WTC11 (cell line): ENCODE data around the gene MRPS9. TPM values are rescaled to one million over a fixed set of nuclear protein-coding genes. Genes with fewer than 3 reads are reported as not detected.

Experiments used
- ATAC-seq: fragments of 200-7000 bp; cut with Tn5 transposase; 2 replicates; pipeline ENCODE4 v1.10.0; 2021; ENCODE audit warnings: mild to moderate bottlenecking, moderate library complexity
- CTCF ChIA-PET: fragments of 300-600 bp; sonication (Branson Sonifier 250); formaldehyde crosslinking; loops from one replicate; lab custom pipeline; 2021; ENCODE audit warnings: antibody characterized with exemption; lab: Charles Lee
- POLR2A ChIA-PET: fragments of 350-600 bp; sonication (Branson Sonifier 250); formaldehyde crosslinking; loops from one replicate; lab custom pipeline; 2021; ENCODE audit warnings: antibody characterized with exemption; lab: Charles Lee
- DNase-seq: peaks from one replicate; pipeline ENCODE4 v3.0.0; 2021; ENCODE audit warnings: low spot score
- H3K27ac Mint-ChIP-seq: 2 replicates; pipeline ENCODE4 v1.8.0; 2021; ENCODE audit warnings: mixed read lengths
- H3K27me3 Mint-ChIP-seq: 2 replicates; pipeline ENCODE4 v1.8.0; 2021; ENCODE audit warnings: low read depth, mild to moderate bottlenecking, moderate library complexity, mixed read lengths
- H3K36me3 Mint-ChIP-seq: 2 replicates; pipeline ENCODE4 v1.8.0; 2021; ENCODE audit warnings: mixed read lengths
- H3K4me1 Mint-ChIP-seq: 2 replicates; pipeline ENCODE4 v1.8.0; 2022; ENCODE audit warnings: mixed read lengths
- H3K4me3 Mint-ChIP-seq: 2 replicates; pipeline ENCODE4 v1.8.0; 2021; ENCODE audit warnings: mild to moderate bottlenecking, moderate library complexity, mixed read lengths
- H3K9me3 Mint-ChIP-seq: 2 replicates; pipeline ENCODE4 v1.8.0; 2021; ENCODE audit warnings: mixed read lengths
- ATF1 ChIP-seq: sonication (generic); formaldehyde crosslinking; IDR thresholded peaks from 2 replicates; pipeline ENCODE4 v1.8.1; 2023; ENCODE audit warnings: mild to moderate bottlenecking, moderate library complexity, missing genetic modification reagents
- FOXJ3 ChIP-seq: sonication (generic); formaldehyde crosslinking; IDR thresholded peaks from 2 replicates; pipeline ENCODE4 v1.9.0; 2021; ENCODE audit warnings: missing genetic modification reagents, mild to moderate bottlenecking, borderline replicate concordance
- IRF2 ChIP-seq: sonication (generic); formaldehyde crosslinking; IDR thresholded peaks from 2 replicates; pipeline ENCODE4 v1.8.0; 2022; ENCODE audit warnings: low read depth, missing genetic modification reagents, borderline replicate concordance
- NFYB ChIP-seq: sonication (generic); formaldehyde crosslinking; conservative IDR thresholded peaks from 2 replicates; pipeline ENCODE4 v1.8.0; 2022; ENCODE audit warnings: low read depth, missing genetic modification reagents
- NR2C2 ChIP-seq: sonication (generic); formaldehyde crosslinking; IDR thresholded peaks from 2 replicates; pipeline ENCODE4 v1.8.0; 2022; ENCODE audit warnings: mild to moderate bottlenecking, missing genetic modification reagents
- PRRX2 ChIP-seq: fragments of 250-450 bp; sonication (Bioruptor Pico); IDR thresholded peaks from 2 replicates; pipeline ENCODE4 v1.8.0; 2021; ENCODE audit warnings: mild to moderate bottlenecking
- TEAD1 ChIP-seq: sonication (generic); formaldehyde crosslinking; IDR thresholded peaks from 2 replicates; pipeline ENCODE4 v1.8.0; 2022; ENCODE audit warnings: mild to moderate bottlenecking, missing genetic modification reagents
- ZNF121 ChIP-seq: sonication (generic); formaldehyde crosslinking; IDR thresholded peaks from 2 replicates; pipeline ENCODE4 v1.8.0; 2023; ENCODE audit warnings: missing genetic modification reagents
- ZNF138 ChIP-seq: sonication (generic); formaldehyde crosslinking; conservative IDR thresholded peaks from 2 replicates; pipeline ENCODE4 v1.8.1; 2022; ENCODE audit warnings: mild to moderate bottlenecking, moderate library complexity, missing genetic modification reagents
- ZNF317 ChIP-seq: sonication (generic); formaldehyde crosslinking; IDR thresholded peaks from 2 replicates; pipeline ENCODE4 v1.8.1; 2023; ENCODE audit warnings: low read depth, mild to moderate bottlenecking, moderate library complexity, missing genetic modification reagents, borderline replicate concordance
- total RNA-seq: library from RNA; stranded (reverse); gene quantifications from 3 replicates; pipeline ENCODE4 v1.2.3, GENCODE V29; 2021
- TF ChIP-seq, protein P1 (sequence below): sonication (generic); formaldehyde crosslinking; IDR thresholded peaks from 2 replicates; pipeline ENCODE4 v1.8.0; 2022; ENCODE audit warnings: missing genetic modification reagents
- TF ChIP-seq, protein P2 (sequence below): sonication (generic); formaldehyde crosslinking; IDR thresholded peaks from 2 replicates; pipeline ENCODE4 v1.8.0; 2022; ENCODE audit warnings: mild to moderate bottlenecking, missing genetic modification reagents
- TF ChIP-seq, protein P3 (sequence below): sonication (generic); formaldehyde crosslinking; IDR thresholded peaks from 2 replicates; pipeline ENCODE4 v1.8.0; 2022; ENCODE audit warnings: mild to moderate bottlenecking, missing genetic modification reagents
- TF ChIP-seq, protein P4 (sequence below): sonication (generic); formaldehyde crosslinking; IDR thresholded peaks from 2 replicates; pipeline ENCODE4 v1.8.1; 2023; ENCODE audit warnings: mild to moderate bottlenecking, missing genetic modification reagents
- TF ChIP-seq, protein P5 (sequence below): sonication (generic); formaldehyde crosslinking; IDR thresholded peaks from 2 replicates; pipeline ENCODE4 v1.8.1; 2023; ENCODE audit warnings: mild to moderate bottlenecking, missing genetic modification reagents, borderline replicate concordance
- TF ChIP-seq, protein P6 (sequence below): sonication (generic); formaldehyde crosslinking; IDR thresholded peaks from 2 replicates; pipeline ENCODE4 v1.8.1; 2023; ENCODE audit warnings: mild to moderate bottlenecking, moderate library complexity, missing genetic modification reagents
- TF ChIP-seq, protein P7 (sequence below): fragments of 250-450 bp; sonication (Bioruptor Pico); IDR thresholded peaks from 2 replicates; pipeline ENCODE4 v1.9.0; 2021; ENCODE audit warnings: mild to moderate bottlenecking

The MRPS9 gene
- total RNA-seq, 1 experiment from 2014 or later, result 75.3 TPM

DNA sequence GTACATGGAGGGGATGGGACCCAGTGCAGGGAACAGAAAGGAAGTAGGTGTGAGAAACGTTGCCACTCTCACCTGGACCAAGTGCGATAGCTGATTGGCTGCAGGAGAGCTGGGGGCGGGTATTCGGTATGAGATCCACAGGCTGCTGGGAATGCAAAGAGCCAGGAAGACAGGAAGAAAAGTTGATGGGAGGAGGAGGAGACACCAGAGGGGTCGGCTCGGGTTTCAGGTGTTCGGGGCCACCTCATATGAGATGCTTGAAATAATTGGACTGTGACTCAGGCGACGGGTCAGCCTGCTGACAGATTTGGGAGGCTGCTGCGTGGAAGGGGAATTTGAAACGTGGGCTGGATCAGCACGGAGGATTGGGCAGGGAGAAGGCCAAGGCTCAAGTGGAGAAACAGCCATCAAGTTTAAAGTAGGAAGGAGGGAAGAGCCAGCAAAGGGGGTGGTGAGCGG is 65.1 kb downstream of the MRPS9 start (continued):
- TF ChIP-seq, protein P1, sequence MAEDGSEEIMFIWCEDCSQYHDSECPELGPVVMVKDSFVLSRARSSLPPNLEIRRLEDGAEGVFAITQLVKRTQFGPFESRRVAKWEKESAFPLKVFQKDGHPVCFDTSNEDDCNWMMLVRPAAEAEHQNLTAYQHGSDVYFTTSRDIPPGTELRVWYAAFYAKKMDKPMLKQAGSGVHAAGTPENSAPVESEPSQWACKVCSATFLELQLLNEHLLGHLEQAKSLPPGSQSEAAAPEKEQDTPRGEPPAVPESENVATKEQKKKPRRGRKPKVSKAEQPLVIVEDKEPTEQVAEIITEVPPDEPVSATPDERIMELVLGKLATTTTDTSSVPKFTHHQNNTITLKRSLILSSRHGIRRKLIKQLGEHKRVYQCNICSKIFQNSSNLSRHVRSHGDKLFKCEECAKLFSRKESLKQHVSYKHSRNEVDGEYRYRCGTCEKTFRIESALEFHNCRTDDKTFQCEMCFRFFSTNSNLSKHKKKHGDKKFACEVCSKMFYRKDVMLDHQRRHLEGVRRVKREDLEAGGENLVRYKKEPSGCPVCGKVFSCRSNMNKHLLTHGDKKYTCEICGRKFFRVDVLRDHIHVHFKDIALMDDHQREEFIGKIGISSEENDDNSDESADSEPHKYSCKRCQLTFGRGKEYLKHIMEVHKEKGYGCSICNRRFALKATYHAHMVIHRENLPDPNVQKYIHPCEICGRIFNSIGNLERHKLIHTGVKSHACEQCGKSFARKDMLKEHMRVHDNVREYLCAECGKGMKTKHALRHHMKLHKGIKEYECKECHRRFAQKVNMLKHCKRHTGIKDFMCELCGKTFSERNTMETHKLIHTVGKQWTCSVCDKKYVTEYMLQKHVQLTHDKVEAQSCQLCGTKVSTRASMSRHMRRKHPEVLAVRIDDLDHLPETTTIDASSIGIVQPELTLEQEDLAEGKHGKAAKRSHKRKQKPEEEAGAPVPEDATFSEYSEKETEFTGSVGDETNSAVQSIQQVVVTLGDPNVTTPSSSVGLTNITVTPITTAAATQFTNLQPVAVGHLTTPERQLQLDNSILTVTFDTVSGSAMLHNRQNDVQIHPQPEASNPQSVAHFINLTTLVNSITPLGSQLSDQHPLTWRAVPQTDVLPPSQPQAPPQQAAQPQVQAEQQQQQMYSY (CRISPR knock-in tag), result peak; percentile 86
- peak; percentile 43 for TF ChIP-seq NFYB
- TF ChIP-seq ZNF317 (CRISPR knock-in tag), result no peak
- TF ChIP-seq, protein P2, sequence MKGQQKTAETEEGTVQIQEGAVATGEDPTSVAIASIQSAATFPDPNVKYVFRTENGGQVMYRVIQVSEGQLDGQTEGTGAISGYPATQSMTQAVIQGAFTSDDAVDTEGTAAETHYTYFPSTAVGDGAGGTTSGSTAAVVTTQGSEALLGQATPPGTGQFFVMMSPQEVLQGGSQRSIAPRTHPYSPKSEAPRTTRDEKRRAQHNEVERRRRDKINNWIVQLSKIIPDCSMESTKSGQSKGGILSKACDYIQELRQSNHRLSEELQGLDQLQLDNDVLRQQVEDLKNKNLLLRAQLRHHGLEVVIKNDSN, result no peak
- TF ChIP-seq, protein P3, sequence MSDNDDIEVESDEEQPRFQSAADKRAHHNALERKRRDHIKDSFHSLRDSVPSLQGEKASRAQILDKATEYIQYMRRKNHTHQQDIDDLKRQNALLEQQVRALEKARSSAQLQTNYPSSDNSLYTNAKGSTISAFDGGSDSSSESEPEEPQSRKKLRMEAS, result peak; percentile 93
- TF ChIP-seq, protein P4, sequence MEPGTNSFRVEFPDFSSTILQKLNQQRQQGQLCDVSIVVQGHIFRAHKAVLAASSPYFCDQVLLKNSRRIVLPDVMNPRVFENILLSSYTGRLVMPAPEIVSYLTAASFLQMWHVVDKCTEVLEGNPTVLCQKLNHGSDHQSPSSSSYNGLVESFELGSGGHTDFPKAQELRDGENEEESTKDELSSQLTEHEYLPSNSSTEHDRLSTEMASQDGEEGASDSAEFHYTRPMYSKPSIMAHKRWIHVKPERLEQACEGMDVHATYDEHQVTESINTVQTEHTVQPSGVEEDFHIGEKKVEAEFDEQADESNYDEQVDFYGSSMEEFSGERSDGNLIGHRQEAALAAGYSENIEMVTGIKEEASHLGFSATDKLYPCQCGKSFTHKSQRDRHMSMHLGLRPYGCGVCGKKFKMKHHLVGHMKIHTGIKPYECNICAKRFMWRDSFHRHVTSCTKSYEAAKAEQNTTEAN, result no peak
- TF ChIP-seq ATF1 (CRISPR knock-in tag), result no peak
- TF ChIP-seq, protein P5, sequence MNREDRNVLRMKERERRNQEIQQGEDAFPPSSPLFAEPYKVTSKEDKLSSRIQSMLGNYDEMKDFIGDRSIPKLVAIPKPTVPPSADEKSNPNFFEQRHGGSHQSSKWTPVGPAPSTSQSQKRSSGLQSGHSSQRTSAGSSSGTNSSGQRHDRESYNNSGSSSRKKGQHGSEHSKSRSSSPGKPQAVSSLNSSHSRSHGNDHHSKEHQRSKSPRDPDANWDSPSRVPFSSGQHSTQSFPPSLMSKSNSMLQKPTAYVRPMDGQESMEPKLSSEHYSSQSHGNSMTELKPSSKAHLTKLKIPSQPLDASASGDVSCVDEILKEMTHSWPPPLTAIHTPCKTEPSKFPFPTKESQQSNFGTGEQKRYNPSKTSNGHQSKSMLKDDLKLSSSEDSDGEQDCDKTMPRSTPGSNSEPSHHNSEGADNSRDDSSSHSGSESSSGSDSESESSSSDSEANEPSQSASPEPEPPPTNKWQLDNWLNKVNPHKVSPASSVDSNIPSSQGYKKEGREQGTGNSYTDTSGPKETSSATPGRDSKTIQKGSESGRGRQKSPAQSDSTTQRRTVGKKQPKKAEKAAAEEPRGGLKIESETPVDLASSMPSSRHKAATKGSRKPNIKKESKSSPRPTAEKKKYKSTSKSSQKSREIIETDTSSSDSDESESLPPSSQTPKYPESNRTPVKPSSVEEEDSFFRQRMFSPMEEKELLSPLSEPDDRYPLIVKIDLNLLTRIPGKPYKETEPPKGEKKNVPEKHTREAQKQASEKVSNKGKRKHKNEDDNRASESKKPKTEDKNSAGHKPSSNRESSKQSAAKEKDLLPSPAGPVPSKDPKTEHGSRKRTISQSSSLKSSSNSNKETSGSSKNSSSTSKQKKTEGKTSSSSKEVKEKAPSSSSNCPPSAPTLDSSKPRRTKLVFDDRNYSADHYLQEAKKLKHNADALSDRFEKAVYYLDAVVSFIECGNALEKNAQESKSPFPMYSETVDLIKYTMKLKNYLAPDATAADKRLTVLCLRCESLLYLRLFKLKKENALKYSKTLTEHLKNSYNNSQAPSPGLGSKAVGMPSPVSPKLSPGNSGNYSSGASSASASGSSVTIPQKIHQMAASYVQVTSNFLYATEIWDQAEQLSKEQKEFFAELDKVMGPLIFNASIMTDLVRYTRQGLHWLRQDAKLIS (CRISPR knock-in tag), result no peak
- TF ChIP-seq ZNF138, result no peak
- TF ChIP-seq, protein P6, sequence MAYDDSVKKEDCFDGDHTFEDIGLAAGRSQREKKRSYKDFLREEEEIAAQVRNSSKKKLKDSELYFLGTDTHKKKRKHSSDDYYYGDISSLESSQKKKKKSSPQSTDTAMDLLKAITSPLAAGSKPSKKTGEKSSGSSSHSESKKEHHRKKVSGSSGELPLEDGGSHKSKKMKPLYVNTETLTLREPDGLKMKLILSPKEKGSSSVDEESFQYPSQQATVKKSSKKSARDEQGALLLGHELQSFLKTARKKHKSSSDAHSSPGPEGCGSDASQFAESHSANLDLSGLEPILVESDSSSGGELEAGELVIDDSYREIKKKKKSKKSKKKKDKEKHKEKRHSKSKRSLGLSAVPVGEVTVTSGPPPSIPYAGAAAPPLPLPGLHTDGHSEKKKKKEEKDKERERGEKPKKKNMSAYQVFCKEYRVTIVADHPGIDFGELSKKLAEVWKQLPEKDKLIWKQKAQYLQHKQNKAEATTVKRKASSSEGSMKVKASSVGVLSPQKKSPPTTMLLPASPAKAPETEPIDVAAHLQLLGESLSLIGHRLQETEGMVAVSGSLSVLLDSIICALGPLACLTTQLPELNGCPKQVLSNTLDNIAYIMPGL (CRISPR knock-in tag), result no peak
- TF ChIP-seq ZNF121 (CRISPR knock-in tag), result no peak
- TF ChIP-seq NR2C2 (CRISPR knock-in tag), result no peak

DNA sequence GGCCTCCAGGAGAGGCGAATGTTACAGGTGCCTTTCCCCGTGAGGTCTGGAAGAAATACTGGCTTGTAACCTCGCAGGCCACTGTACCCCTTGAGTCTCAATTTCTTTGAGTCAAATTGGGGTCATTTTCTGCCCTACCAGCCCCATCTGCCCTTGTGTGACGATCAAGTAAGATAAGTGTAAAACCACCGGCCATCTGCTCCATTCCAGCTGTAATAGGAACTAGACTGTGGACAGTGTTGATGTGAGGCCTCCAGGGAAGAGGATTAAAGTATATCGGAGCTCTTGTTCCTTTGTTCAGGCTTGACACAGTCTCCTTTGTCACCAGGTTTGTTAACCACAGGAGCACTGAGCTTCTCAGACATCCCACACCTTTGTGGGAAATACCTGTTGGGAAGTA is 65.6 kb downstream of the MRPS9 start:
- POLR2A ChIA-PET, result interaction anchor here (0.6 to 0.8 kb wide), 2 partner anchors 24 to 65 kb away, joined by 3 to 4 read pairs; partner anchors contain the start of gene MRPS9
- peaks cover 25% of the 10 kb centered on the region for H3K36me3 Mint-ChIP-seq
- TF ChIP-seq, protein P7, sequence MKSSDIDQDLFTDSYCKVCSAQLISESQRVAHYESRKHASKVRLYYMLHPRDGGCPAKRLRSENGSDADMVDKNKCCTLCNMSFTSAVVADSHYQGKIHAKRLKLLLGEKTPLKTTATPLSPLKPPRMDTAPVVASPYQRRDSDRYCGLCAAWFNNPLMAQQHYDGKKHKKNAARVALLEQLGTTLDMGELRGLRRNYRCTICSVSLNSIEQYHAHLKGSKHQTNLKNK (CRISPR knock-in tag), result no peak
- TF ChIP-seq, protein P6 (CRISPR knock-in tag), result no peak
- TF ChIP-seq PRRX2 (CRISPR knock-in tag) (no peak), IRF2 (no peak), FOXJ3 (no peak), TEAD1 (CRISPR knock-in tag) (no peak)
- TF ChIP-seq, all 79 proteins: peak for 0
- H3K27me3 Mint-ChIP-seq, result no peaks in the 10 kb centered on the region; the same call in 1 of the 2 replicates
- H3K27ac Mint-ChIP-seq, result peak overlapping the region; percentile 99
- H3K4me1 Mint-ChIP-seq, result peaks cover 33% of the 10 kb centered on the region
- H3K9me3 Mint-ChIP-seq, result peaks cover 3% of the 10 kb centered on the region; the same call in 1 of the 2 replicates
- ATAC-seq (no peak), DNase-seq (no peak)
- CTCF ChIA-PET, result interaction anchor here (1.2 to 3.1 kb wide), 6 partner anchors 12 to 141 kb away, joined by 4 to 25 read pairs (median 6); no protein-coding TSS in a partner anchor
- peak overlapping the region; percentile 70 for H3K4me3 Mint-ChIP-seq
